Thyroid gland (tissue), 4 donors: Measurements from ENCODE around the gene LAMB1. TPM values are rescaled to one million over a fixed set of nuclear protein-coding genes. Genes with fewer than 3 reads are reported as not detected.
A peak's percentile ranks its signal among the peaks of the same experiment; 100 is the strongest.

Experiments used
- DNase-seq, 2 donors: peaks; one replicate each; pipeline ENCODE4 v3.0.0-alpha.2; 2019
- H3K27ac ChIP-seq, 3 donors: fragments of 200-600 bp; sonication (generic); 1 replicate in 2 of 3; 2 replicates in 1 of 3; pipeline ENCODE4 v1.5.1; 2016 to 2019; ENCODE audit warnings: mild to moderate bottlenecking in 1 of 3, moderate library complexity in 1 of 3
- H3K27me3 ChIP-seq: fragments of 200-600 bp; sonication (generic); one replicate; pipeline ENCODE4 v1.5.1; 2019
- H3K36me3 ChIP-seq, 2 donors: fragments of 200-600 bp; sonication (generic); one replicate each; pipeline ENCODE4 v1.5.1; 2016 to 2019
- H3K4me1 ChIP-seq, 2 donors: fragments of 200-600 bp; sonication (generic); one replicate each; pipeline ENCODE4 v1.5.1; 2017 to 2019
- H3K4me3 ChIP-seq, 3 donors: fragments of 200-600 bp; sonication (generic); replicated peaks in 1 of 3; 1 replicate in 2 of 3; 2 replicates in 1 of 3; pipeline ENCODE4 v1.5.1; 2016; ENCODE audit warnings: mild to moderate bottlenecking in 1 of 3
- H3K9me3 ChIP-seq: fragments of 200-600 bp; sonication (generic); one replicate; pipeline ENCODE4 v1.5.1; 2017
- CTCF ChIP-seq, 6 experiments: fragments of 200-600 bp in 3 of 6; fragments of 450-650 bp in 3 of 6; sonication (generic) in 3 of 6; IDR thresholded peaks; one replicate each; pipeline ENCODE4 v1.5.1; 2016 to 2019; ENCODE audit warnings: antibody characterized with exemption in 6 of 6, mild to moderate bottlenecking in 2 of 6, inconsistent platforms in 1 of 6, moderate library complexity in 1 of 6
- POLR2A ChIP-seq, 2 donors: fragments of 450-650 bp; IDR thresholded peaks; one replicate each; pipeline ENCODE4 v1.6.1; 2017; ENCODE audit warnings: antibody characterized with exemption in 2 of 2, mild to moderate bottlenecking in 2 of 2, moderate library complexity in 1 of 2
- WGBS, 2 donors: methylation state at CpG; one replicate each; pipeline ENCODE4 v1.1.5; 2017; 5-methylcytosine and 5-hydroxymethylcytosine counted together
- intact Hi-C: fragments of 100-400 bp; cut with DNase I; formaldehyde crosslinking; loops from one replicate; pipeline ENCODE4 v1.15.1; 2023
- total RNA-seq, 4 donors: library from RNA; depleted of rRNA; stranded (reverse); fragments of >200 nt; gene quantifications; one replicate each; pipeline ENCODE4 v1.2.3, GENCODE V29; 2016

Gene LAMB1
- total RNA-seq = 100 to 1,000 TPM; 103 to 112 (median 106) TPM

- DNase-seq = peak; percentile 77 to 79
- Histone ChIP-seq H3K9me3 (no peaks in the 10 kb centered on the region), H3K27me3 (no peaks in the 10 kb centered on the region), H3K36me3 (peaks cover 0 to 4% of the 10 kb centered on the region in 2 donors), H3K4me1 (peaks cover 13 to 35% of the 10 kb centered on the region in 2 donors), H3K27ac (peak within 1 kb of the TSS; percentile 53 to 81 (median 59)), H3K4me3 (peak within 1 kb of the TSS; percentile 56 to 93 (median 92))
- intact Hi-C loops = loop anchor here (10.0 kb wide), 1 partner anchor 58 kb away; no protein-coding TSS in a partner anchor
- peak in 1 of 2 donors; percentile 76 for TF ChIP-seq POLR2A (IDR thresholded peaks at IDR 0.05)
- no peak for TF ChIP-seq CTCF (IDR thresholded peaks at IDR 0.05)
- WGBS, 2 donors = 0 to 1% methylated on average over 30 to 68 of the region's 75 CpGs
Measured at GRCh38 chr7:108002726-108003598, at the start of gene LAMB1. LAMB1 (minus strand) TSS chr7:108003161; CDS start chr7:108002885, 276 bp downstream.

GRCh38 chr7:108051454-108051853 is 48.5 kb upstream of the LAMB1 start:
- Histone ChIP-seq H3K9me3 (no peaks in the 10 kb centered on the region), H3K4me1 (no peaks in the 10 kb centered on the region), H3K27ac (no peak overlapping the region), H3K4me3 (no peak overlapping the region), H3K36me3 (no peaks in the 10 kb centered on the region), H3K27me3 (no peaks in the 10 kb centered on the region)
- no peak for DNase-seq
- TF ChIP-seq CTCF (IDR thresholded peaks at IDR 0.05) = no peak
- intact Hi-C loops = no loop called here
- 80 to 81% methylated on average over 1 of the region's 1 CpG for WGBS, 2 donors

GRCh38 chr7:108049962-108050361 is 47.0 kb upstream of the LAMB1 start:
- WGBS, 2 donors = 93 to 94% methylated on average over 3 of the region's 3 CpGs
- Histone ChIP-seq H3K27ac (no peak overlapping the region), H3K4me3 (no peak overlapping the region), H3K9me3 (no peaks in the 10 kb centered on the region), H3K27me3 (no peaks in the 10 kb centered on the region), H3K4me1 (no peaks in the 10 kb centered on the region), H3K36me3 (no peaks in the 10 kb centered on the region)
- intact Hi-C loops = no loop called here
- no peak for TF ChIP-seq CTCF (IDR thresholded peaks at IDR 0.05)
- TF ChIP-seq POLR2A (IDR thresholded peaks at IDR 0.05) = no peak
- DNase-seq = no peak

- Histone ChIP-seq H3K36me3 (no peaks in the 10 kb centered on the region), H3K27ac (no peak overlapping the region), H3K4me1 (no peaks in the 10 kb centered on the region), H3K9me3 (no peaks in the 10 kb centered on the region), H3K27me3 (no peaks in the 10 kb centered on the region), H3K4me3 (no peak overlapping the region)
- TF ChIP-seq CTCF (IDR thresholded peaks at IDR 0.05) = no peak
- no peak for TF ChIP-seq POLR2A (IDR thresholded peaks at IDR 0.05)
- intact Hi-C loops = no loop called here
- WGBS, 2 donors = 95 to 96% methylated on average over 3 of the region's 3 CpGs
- no peak for DNase-seq
Measured at GRCh38 chr7:108048422-108048821, 45.5 kb upstream of the LAMB1 start.

GRCh38 chr7:108046952-108047506 is 44.1 kb upstream of the LAMB1 start:
- Histone ChIP-seq H3K4me3 (no peak overlapping the region), H3K9me3 (no peaks in the 10 kb centered on the region), H3K27ac (no peak overlapping the region), H3K4me1 (no peaks in the 10 kb centered on the region), H3K27me3 (no peaks in the 10 kb centered on the region), H3K36me3 (no peaks in the 10 kb centered on the region)
- intact Hi-C loops = no loop called here
- WGBS, 2 donors = 93 to 96% methylated on average over 6 of the region's 6 CpGs
- no peak for TF ChIP-seq CTCF (IDR thresholded peaks at IDR 0.05)
- TF ChIP-seq POLR2A (IDR thresholded peaks at IDR 0.05) = no peak
- DNase-seq = no peak
